ENCODE results near the gene CDH11.

DNA sequence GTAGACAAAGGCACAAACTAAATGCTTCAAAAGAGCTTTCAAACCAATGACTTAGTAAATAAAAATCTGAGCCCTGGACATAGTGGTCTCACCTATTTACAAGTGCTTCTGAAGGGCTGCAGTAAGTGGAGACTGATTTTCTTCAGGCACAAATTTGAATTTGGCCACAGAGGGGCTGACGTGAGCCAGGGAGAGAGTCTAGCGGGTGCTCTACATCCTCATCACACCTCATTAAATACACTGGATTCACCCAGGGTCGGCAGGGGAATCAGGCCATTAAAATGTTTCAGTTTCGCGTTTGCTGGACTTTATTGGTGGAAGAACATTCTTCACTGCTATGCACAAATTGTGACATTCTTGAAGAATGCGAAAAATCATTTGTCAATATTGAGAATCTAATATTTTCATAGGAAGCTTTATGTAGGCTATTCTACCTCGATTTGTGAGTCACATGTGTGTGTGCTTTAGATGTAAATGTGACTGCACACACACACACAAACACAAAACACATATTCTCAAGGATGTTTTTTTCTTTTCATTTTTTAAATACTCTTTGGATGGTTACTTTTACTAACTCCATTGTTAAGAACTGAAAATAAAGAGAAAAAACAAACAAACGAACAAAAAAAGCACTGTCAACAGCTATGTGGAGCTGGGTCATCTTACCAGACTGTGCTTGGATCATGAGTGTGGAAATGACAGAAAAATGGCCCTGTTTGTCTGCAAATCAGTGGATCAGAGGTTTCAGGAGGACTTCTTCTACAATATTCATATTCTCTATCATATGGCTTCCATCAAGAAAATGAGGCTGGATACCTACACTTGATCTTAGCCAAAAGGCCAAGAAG, 58.9 kb downstream of the CDH11 start:
- TF ChIP-seq, protein P1, sequence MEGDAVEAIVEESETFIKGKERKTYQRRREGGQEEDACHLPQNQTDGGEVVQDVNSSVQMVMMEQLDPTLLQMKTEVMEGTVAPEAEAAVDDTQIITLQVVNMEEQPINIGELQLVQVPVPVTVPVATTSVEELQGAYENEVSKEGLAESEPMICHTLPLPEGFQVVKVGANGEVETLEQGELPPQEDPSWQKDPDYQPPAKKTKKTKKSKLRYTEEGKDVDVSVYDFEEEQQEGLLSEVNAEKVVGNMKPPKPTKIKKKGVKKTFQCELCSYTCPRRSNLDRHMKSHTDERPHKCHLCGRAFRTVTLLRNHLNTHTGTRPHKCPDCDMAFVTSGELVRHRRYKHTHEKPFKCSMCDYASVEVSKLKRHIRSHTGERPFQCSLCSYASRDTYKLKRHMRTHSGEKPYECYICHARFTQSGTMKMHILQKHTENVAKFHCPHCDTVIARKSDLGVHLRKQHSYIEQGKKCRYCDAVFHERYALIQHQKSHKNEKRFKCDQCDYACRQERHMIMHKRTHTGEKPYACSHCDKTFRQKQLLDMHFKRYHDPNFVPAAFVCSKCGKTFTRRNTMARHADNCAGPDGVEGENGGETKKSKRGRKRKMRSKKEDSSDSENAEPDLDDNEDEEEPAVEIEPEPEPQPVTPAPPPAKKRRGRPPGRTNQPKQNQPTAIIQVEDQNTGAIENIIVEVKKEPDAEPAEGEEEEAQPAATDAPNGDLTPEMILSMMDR (IDR thresholded peaks at IDR 0.05): no peak
- no peak for TF ChIP-seq POLR2AphosphoS5 (IDR thresholded peaks at IDR 0.05; ENCODE audit: insufficient read depth in 1 of 2, low read depth in 1 of 2)
- TF ChIP-seq POLR2A (IDR thresholded peaks at IDR 0.05): no peak

Data from vagina (tissue), 2 donors.